Heart right ventricle (tissue), 16 donors: ENCODE measurements around the gene KRT84. TPM values are rescaled to one million over a fixed set of nuclear protein-coding genes. Genes with fewer than 3 reads are reported as not detected.
"Not testable (repeated sequence)": the region's sequence is repeated elsewhere in the genome, so short reads cannot be mapped to it uniquely, and the experiment has no call there.

Source experiments
- ATAC-seq, 8 donors: fragments of 200-7000 bp; cut with Tn5 transposase; one replicate each; pipeline ENCODE4 v1.9.1; 2020; ENCODE audit warnings: mild to moderate bottlenecking in 8 of 8, moderate library complexity in 8 of 8, moderate number of reproducible peaks in 1 of 8
- DNase-seq, 2 donors: peaks; one replicate each; pipeline ENCODE4 v3.0.0-alpha.2; 2020
- H3K27ac ChIP-seq, 10 donors: fragments of 200-600 bp; sonication (generic) in 2 of 10; one replicate each; pipeline versions ENCODE4 v1.5.0 to v1.8.0; 2020 to 2022; ENCODE audit warnings: mild to moderate bottlenecking in 3 of 10
- H3K27me3 ChIP-seq, 7 donors: fragments of 200-600 bp; one replicate each; pipeline ENCODE4 v1.8.0; 2021 to 2022; ENCODE audit warnings: mild to moderate bottlenecking in 2 of 7
- H3K36me3 ChIP-seq, 9 donors: fragments of 200-600 bp; sonication (generic) in 1 of 9; one replicate each; pipeline versions ENCODE4 v1.5.0 to v1.8.0; 2020 to 2022; ENCODE audit warnings: mild to moderate bottlenecking in 2 of 9
- H3K4me1 ChIP-seq, 9 donors: fragments of 200-600 bp; sonication (generic) in 1 of 9; one replicate each; pipeline versions ENCODE4 v1.5.0 to v1.8.0; 2020 to 2022; ENCODE audit warnings: mild to moderate bottlenecking in 4 of 9
- H3K4me3 ChIP-seq, 10 donors: fragments of 200-600 bp; sonication (generic) in 2 of 10; one replicate each; pipeline versions ENCODE4 v1.5.0 to v1.8.0; 2020 to 2022; ENCODE audit warnings: mild to moderate bottlenecking in 7 of 10, moderate library complexity in 2 of 10
- H3K9me3 ChIP-seq, 11 donors: fragments of 200-600 bp in 10 of 11; sonication (generic) in 2 of 11; one replicate each; pipeline versions ENCODE4 v1.5.0 to v1.8.0; 2013 to 2022; ENCODE audit warnings: mild to moderate bottlenecking in 2 of 11, control low read depth in 1 of 11, moderate library complexity in 1 of 11
- WGBS, 2 donors: extraction: QIAGEN DNeasy Blood & Tissue Kit; methylation state at CpG; one replicate each; pipeline ENCODE4 v1.1.7; 2013; ENCODE audit warnings: inconsistent platforms in 1 of 2; 5-methylcytosine and 5-hydroxymethylcytosine counted together
- intact Hi-C, 10 donors: fragments of 100-400 bp; cut with DNase I; formaldehyde crosslinking; loops; one replicate each; pipeline versions ENCODE4 v1.11.1 to v1.14.2; 2022
- polyA plus RNA-seq, 2 donors: library from polyadenylated mRNA; stranded (reverse); fragments of 200-250 nt; gene quantifications; one replicate each; pipeline ENCODE4 v1.2.3, GENCODE V29; 2013
- total RNA-seq, 10 donors: library from RNA; stranded (reverse); fragmentation: NEBNext Ultra II Directional in 3 of 10; extraction: Animal tissue kit (Norgen Biotek cat#: 25700) in 3 of 10; gene quantifications; one replicate each; pipeline versions ENCODE4 v1.2.1 to v1.2.4, GENCODE V29; 2021 to 2023
- TF ChIP-seq, protein P1 (sequence below), 9 donors: fragments of 200-600 bp; sonication (generic) in 2 of 9; IDR thresholded peaks; one replicate each; pipeline versions ENCODE4 v1.5.0 to v1.8.0; 2021 to 2022; ENCODE audit warnings: antibody characterized with exemption in 9 of 9, mild to moderate bottlenecking in 5 of 9, moderate library complexity in 1 of 9
- donor health status: Arrhythmogenic right ventricular cardiomyopathy.
- donor health status: ischemic (EF 13 %, LVEDD 7.1; RV severe dilation, severe dysfunction).
- donor health status: healthy with polysubstance abuse.
- donor health status: DM: no; HTN: yes; CAD: no.
- donor health status: DM: no; HTN: no; CAD: no.
- donor health status: ischemic (EF 25% LVEDD 6.9; RV normal size, moderate dysfunction).
- donor health status: ischemic (EF 25% LVEDD 5.7; RV mildly dilated, moderate dysfunction).
- donor health status: healthy.
- donor health status: DM: yes; HTN: yes; CAD: no.
- donor health status: Ischemic cardiomyopathy.
- donor health status: ischemic (EF 35%, LVEDD 5.7; RV mildly dilated, moderate dysfunction).
- donor health status: nonischemic (EF 11% LVEDD 7.7; RV severe dilation, severe dysfunction).
- donor health status: DM: yes; HTN: yes; CAD: no.
- donor health status: PGD.
- donor health status: ischemic (EF 29% LVEDD 5.4; RV normal size, mild dysfunction).
- donor health status: nonischemic (EF 23%, LVEDD 6.1; RV moderate dilation, normal function).

The KRT84 gene
- total and polyA plus RNA-seq, 12 donors, result not detected

GRCh38 chr12:52414936-52415335 lies 29.5 kb upstream of the KRT84 start:
- ATAC-seq, result no peak
- H3K27ac ChIP-seq, result peak overlapping the region in 2 of 10 donors; percentile 56 to 78
- peaks cover 0 to 25% (median 0%) of the 10 kb centered on the region in 7 donors for H3K27me3 ChIP-seq
- WGBS, 2 donors, result 80 to 86% methylated on average over 5 of the region's 5 CpGs
- DNase-seq, result no peak
- peaks cover 0 to 21% (median 9%) of the 10 kb centered on the region in 9 donors for H3K4me1 ChIP-seq
- H3K9me3 ChIP-seq, result no peaks in the 10 kb centered on the region
- TF ChIP-seq, protein P1, sequence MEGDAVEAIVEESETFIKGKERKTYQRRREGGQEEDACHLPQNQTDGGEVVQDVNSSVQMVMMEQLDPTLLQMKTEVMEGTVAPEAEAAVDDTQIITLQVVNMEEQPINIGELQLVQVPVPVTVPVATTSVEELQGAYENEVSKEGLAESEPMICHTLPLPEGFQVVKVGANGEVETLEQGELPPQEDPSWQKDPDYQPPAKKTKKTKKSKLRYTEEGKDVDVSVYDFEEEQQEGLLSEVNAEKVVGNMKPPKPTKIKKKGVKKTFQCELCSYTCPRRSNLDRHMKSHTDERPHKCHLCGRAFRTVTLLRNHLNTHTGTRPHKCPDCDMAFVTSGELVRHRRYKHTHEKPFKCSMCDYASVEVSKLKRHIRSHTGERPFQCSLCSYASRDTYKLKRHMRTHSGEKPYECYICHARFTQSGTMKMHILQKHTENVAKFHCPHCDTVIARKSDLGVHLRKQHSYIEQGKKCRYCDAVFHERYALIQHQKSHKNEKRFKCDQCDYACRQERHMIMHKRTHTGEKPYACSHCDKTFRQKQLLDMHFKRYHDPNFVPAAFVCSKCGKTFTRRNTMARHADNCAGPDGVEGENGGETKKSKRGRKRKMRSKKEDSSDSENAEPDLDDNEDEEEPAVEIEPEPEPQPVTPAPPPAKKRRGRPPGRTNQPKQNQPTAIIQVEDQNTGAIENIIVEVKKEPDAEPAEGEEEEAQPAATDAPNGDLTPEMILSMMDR (IDR thresholded peaks at IDR 0.05), result no peak
- intact Hi-C loops, result no loop called here
- H3K4me3 ChIP-seq, result no peak overlapping the region
- no peaks in the 10 kb centered on the region for H3K36me3 ChIP-seq

DNA sequence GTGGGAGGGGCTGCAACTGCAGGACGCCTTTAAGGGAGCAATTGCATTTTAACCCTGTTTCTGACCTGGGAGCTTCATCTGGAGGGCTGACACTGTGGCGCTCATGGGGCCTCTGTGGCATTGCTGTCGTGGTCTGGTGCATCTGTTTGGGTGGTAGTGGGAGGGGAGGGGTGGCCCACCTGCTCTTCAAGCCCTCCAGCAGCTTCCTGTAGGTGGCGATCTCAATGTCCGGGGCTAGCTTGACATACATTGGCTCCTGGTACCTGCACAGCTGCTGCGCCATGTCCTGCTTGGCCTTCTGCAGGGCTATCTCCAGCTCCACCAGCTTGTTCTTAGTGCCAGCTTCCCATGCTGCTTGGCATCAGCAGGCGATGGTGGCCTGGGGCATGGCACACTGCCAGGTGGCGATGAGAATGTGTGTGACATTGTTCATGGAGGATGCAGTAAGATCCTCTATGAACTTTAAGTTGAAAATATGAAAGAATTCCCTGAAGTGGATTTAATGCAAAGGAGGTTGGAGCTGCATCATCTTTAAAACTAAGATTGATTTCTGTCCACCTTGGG lies 28.4 kb upstream of the KRT84 start:
- H3K4me3 ChIP-seq, result no peak overlapping the region
- H3K36me3 ChIP-seq, result no peaks in the 10 kb centered on the region
- ATAC-seq, result no peak
- H3K27ac ChIP-seq, result no peak overlapping the region
- intact Hi-C loops, result no loop called here
- H3K9me3 ChIP-seq, result no peaks in the 10 kb centered on the region
- WGBS, 2 donors, result 64 to 65% methylated on average over 8 of the region's 8 CpGs
- peaks cover 0 to 21% (median 9%) of the 10 kb centered on the region in 9 donors for H3K4me1 ChIP-seq
- H3K27me3 ChIP-seq, result peaks cover 0 to 25% (median 0%) of the 10 kb centered on the region in 7 donors
- DNase-seq, result no peak
- TF ChIP-seq, protein P1 (IDR thresholded peaks at IDR 0.05), result no peak

DNA sequence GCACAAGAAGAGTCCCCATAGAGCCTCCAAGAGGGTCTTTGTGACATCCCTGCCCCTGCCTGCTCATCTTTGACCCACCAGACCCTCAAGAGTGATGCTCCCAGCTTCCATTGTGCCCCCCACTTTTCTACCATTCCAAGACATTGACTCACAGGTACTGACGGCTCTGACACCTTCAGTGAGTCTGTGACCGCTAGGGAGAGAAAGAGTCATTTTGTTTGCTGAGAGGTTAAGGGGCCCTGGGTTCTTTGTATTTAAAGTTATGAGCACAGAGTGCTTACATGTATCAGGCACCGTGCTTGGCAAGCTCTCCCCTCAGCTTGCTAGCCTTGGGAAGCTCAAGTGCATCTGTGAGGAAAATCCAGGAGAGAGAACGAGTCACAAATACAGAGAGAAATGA lies 27.8 kb upstream of the KRT84 start:
- no peak for ATAC-seq
- WGBS, 2 donors, result 54 to 63% methylated on average over 4 of the region's 4 CpGs
- TF ChIP-seq, protein P1 (IDR thresholded peaks at IDR 0.05), result no peak
- intact Hi-C loops, result no loop called here
- peaks cover 0 to 21% (median 9%) of the 10 kb centered on the region in 9 donors for H3K4me1 ChIP-seq
- H3K27ac ChIP-seq, result no peak overlapping the region
- no peak overlapping the region for H3K4me3 ChIP-seq
- no peaks in the 10 kb centered on the region for H3K36me3 ChIP-seq
- H3K9me3 ChIP-seq, result no peaks in the 10 kb centered on the region
- no peak for DNase-seq
- H3K27me3 ChIP-seq, result peaks cover 0 to 25% (median 0%) of the 10 kb centered on the region in 7 donors

GRCh38 chr12:52411815-52412214 lies 26.4 kb upstream of the KRT84 start:
- TF ChIP-seq, protein P1 (IDR thresholded peaks at IDR 0.05), result no peak
- ATAC-seq (no peak), DNase-seq (no peak)
- no peak overlapping the region for H3K27ac ChIP-seq
- WGBS, 2 donors, result 79 to 83% methylated on average over 10 of the region's 10 CpGs
- H3K4me3 ChIP-seq, result no peak overlapping the region
- H3K36me3 ChIP-seq, result no peaks in the 10 kb centered on the region
- H3K9me3 ChIP-seq, result no peaks in the 10 kb centered on the region
- H3K27me3 ChIP-seq, result peaks cover 0 to 31% (median 0%) of the 10 kb centered on the region in 7 donors
- intact Hi-C loops, result no loop called here
- H3K4me1 ChIP-seq, result peaks cover 0 to 14% (median 9%) of the 10 kb centered on the region in 9 donors

GRCh38 chr12:52410589-52411248 lies 25.3 kb upstream of the KRT84 start:
- no CpG with 5 or more reads among the region's 1 CpG for WGBS, 2 donors
- not testable (repeated sequence) for ATAC-seq

More at GRCh38 chr12:52410589-52411248, 25.3 kb upstream of the KRT84 start:
- H3K4me1 ChIP-seq, H3K27ac ChIP-seq, DNase-seq, H3K36me3 ChIP-seq, H3K9me3 ChIP-seq, intact Hi-C loops, H3K4me3 ChIP-seq: not testable (repeated sequence)
- H3K27me3 ChIP-seq, result peaks cover 0 to 33% (median 0%) of the 10 kb centered on the region in 7 donors
